CMK (cell line): ENCODE results near the gene AAGAB.
A peak's percentile ranks its signal among the peaks of the same experiment; 100 is the strongest.
"Not testable (repeated sequence)": the region's sequence is repeated elsewhere in the genome, so short reads cannot be mapped to it uniquely, and the experiment has no call there.

Experiments used
- DNase-seq: peaks from one replicate; pipeline ENCODE4 v3.0.0-alpha.2; 2010; ENCODE audit warnings: low read depth

AAGAB gene, protein sequence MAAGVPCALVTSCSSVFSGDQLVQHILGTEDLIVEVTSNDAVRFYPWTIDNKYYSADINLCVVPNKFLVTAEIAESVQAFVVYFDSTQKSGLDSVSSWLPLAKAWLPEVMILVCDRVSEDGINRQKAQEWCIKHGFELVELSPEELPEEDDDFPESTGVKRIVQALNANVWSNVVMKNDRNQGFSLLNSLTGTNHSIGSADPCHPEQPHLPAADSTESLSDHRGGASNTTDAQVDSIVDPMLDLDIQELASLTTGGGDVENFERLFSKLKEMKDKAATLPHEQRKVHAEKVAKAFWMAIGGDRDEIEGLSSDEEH

DNA sequence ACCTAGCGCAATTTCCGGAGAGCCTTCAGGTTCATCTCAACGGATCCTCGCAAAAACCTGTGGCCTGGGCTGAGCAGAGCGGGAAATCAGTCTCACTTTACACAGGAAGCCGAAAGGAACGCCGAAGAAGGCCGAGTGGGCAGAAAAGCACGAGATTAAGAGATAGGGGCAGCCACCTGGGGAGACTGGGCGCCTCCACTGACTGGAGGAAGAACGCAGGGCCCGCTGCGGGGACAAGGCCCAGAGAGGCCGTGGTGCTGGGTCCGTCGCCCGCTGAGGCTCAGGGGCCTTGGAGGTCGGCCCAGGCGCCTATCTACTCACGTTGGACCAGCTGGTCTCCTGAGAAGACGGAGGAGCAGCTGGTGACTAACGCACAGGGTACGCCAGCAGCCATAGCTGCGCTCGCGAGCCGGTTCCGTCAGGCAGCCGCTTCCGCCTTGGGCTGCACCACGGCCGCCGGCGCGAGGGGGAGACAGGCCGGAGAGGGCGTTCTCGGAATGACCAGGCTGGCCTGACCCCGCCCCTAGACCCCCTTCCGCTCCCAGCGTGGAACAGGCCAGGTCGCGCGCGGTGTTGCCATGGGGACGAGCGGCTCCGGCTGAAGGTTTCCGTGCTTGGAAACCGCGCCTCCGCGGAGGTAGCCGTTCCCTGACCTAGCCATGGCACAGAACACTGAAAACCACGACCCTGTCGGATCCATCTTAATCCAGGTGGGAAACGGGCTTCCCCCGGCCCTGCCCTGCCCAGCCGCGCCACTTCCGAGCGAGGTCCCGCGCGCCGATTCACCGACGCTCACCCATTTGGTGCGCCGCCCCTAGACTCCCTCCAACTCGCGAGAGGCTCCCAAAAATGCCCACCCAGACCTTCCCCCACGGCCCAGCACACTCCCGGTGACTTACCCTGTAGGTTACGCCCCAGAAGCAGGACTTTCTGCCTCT is at the start of gene AAGAB, which contains the start of gene IQCH:
TSS of gene AAGAB (minus strand) at position 424 of the 938 bp plus-strand sequence. CDS start at position 394, 30 bp downstream.
TSS of gene IQCH (plus strand) at position 549 of the 938 bp plus-strand sequence. CDS start at position 660, 111 bp downstream.
- DNase-seq, result peak; percentile 86

DNA sequence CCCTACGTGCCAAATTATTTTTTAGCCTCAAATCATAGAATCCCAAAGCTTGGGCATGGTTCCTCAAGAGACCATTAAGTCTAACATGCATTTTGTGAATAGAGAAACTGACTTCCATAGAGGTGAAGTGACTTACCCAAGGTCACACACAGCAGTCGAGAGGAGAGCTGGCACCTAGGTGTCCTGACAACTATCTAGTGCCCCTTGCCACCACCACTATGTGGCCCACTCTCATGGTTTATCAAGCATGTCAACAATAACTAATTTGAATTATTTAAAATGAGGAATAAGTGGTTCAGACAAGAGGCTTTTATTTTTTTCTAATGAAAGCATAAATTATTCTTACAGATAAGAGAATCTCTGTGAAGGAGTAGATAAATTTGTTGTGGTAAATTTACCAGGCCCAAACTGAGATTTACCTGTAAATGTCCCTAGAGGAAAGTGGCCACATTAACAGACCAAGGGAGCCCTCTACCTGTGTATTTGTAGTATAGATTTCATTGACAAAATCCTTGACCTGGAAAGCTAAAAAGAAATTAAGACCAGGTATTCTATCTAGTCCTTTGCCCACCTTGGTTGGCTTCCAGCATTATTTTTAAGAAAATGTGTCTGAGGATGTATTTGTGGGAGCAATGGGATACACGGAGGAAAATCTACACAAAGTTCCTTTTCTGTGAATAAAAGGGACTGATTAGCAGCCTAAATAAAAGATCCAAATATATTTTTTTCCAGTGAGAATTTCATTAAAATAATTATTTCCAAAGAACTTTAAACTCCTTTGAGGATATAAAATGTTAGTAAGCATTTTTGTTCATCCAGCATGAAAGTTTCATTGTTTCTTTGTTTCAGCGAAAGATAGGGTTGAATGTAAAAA is 49.3 kb upstream of the AAGAB start:
- no peak for DNase-seq

DNA sequence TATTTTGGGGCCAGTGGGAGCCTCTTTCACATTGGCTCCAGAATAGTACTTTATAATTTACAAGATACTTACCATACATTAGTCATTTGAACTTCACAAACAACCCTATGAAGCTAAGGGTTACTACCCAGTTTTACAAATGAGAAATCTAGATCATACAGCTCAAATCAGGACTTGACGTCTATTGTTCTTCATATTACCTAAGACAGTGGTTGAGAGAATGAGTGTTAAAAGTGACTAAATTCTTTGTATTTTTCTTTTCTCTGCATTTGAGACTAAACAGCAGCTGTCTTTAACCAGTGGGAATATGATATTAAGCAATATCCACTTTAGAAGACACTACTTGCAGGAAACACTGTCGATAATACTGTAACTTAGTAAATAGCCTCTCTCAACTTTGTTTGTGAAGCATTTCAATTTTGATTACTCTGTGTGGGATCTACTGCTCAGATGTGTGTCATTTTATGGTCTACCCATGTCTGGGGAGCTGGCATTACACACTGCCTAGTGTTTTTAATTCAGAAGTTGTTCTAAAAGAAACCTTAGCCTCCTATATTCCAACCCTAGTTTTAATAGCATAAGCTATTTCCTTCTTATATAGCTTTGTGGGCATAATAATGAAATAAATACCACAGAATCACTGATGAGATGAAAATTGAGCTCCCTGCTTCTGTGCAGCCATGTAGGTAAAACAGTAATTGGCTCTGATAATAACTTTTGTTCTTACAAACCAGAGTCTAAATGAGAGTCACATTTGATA is 46.0 kb upstream of the AAGAB start:
- no peak for DNase-seq

DNA sequence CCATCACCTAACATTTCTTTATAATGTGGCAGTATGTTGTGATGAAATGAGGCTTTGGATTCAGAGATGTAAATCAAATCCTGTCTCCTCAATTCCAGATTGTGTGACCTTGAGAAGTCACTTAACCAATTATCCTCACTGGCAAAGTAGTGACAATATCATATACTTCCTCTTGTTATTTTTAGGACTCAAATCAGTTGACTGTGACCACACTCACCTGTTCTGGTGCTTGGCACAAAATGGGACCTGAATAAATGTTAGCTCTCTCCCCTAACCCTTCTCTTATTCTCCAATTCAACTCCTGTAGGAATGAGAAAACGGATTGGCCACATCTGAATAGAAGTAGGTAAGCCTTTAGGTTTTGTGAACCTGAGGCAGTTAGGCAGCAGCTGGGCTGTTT is 42.2 kb upstream of the AAGAB start:
- no peak for DNase-seq

DNA sequence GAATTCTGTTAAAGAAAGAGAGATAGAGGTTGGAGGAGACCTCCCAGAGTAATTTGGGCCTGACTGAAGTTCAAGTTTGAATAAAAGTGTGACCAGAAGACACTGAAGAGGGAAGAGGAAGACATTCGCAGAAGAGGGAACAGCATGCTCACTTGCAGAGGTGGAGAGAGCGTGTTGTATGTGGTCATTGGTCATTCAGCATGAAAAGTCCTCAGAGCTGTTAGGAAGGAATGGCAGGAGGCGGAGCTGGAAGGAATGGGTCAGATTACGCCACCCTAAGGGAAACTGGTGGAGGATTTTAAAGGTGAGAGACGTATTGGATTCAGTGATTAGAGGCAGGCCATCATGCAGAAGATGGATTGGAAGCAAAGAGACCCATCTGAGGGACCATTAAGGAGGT is 41.7 kb upstream of the AAGAB start:
- DNase-seq, result no peak

DNA sequence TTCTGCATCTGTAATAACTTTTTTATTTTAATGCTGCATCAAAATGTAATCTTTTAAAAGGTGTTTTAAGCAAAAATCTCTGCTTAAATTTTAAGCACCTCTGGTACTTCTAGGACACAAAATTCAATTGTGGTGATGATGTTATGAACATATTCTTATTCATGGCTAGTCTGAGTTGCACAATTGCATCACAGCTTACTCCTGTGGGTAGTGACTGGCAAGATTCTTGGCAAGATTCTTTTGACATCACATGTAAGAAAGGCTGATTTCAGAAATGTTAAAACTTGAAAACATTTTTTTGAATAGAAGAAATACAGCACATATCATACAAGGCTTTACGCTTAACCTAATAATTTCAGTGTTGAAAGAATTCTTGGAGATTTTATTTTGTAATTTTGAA is 35.9 kb upstream of the AAGAB start:
- no peak for DNase-seq

DNA sequence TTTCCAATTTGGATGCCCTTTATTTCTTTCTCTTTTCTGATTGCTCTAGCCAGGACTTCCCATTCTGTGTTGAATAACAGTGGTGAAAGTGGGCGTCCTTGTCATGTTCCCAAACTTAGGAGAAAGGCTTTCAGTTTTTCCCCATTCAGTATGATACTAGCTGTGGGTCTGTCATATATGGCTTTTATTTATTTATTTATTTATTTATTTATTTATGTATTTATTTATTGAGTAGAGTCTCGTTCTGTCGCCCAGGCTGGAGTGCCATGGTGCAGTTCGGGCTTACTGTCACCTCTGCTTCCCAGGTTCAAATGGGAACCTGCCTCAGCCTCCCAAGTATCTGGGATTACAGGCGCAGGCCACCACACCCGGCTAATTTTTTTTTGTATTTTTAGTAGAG is 31.9 kb upstream of the AAGAB start:
- DNase-seq, result not testable (repeated sequence)

DNA sequence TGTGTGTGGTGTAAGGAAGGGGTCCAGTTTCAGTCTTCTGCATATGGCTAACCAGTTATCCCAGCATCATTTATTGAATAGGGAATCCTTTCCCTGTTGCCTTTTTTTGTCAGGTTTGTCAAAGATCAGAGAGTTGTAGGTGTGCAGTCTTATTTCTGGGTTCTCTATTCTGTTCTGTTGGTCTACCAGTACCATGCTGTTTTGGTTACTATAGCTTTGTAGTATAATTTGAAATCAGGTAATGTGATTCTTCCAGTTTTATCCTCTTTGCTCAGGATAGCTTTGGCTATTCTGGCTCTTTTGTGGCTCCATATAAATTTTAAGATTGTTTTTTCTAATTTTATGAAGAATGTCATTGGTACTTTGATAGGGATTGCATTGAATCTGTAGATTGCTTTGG is 31.2 kb upstream of the AAGAB start:
- DNase-seq, result not testable (repeated sequence)

DNA sequence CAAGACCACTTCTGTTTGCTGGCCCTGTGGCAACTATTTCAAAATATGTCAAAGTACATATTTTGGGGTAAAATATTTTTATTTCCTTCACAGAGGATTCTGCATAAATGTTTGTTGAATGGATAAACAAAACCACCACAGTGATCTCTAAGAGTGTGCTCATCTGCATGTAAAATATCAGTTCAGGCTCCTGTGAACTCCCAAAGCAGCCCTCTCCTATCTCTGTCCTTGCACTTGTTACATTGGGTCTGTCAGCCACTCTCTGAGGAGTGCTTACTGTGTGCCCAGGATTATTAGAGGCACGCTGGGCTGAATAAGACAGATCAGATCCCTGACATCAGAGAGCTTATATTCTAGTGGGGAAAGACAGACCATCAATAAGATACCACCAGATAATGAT is 27.3 kb upstream of the AAGAB start:
- DNase-seq, result no peak

DNA sequence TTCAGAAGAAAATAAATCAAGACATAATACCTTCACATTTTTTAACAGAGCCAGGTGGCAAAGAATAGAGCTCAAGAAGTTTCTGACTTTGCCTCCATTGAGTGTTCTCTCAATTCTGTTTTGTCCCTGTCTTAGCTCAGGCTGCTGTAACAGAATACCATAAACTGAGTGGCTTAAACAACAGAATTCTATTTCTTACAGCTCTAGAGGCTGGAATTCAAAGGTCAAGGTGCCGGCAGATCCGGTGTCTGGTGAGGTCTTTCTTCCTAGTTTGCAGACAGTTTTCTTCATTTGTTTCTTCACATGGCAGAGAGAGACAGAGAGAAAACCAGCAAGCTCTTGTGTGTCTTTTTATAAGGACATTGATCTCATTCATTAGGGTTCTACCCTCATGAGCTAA is 25.8 kb upstream of the AAGAB start:
- DNase-seq, result no peak

DNA sequence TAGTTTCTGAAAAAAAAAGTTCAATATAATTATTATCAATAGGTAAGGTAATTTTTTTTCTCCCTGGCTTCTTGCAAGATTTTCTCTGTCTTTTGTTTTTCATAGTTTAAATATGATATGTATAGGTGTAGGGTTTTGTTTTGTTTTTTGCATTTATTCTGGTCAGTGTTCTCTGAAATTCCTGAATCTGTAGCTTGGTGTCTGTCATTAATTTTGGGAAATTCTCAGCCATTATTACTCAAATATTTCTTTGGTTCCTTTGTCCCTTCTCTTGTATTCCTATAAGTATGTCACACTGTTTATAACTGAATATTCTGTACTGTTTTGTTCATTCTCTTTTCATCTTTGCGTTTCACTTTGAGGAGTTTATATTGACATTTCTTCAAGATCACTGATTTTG is 22.2 kb upstream of the AAGAB start:
- no peak for DNase-seq

DNA sequence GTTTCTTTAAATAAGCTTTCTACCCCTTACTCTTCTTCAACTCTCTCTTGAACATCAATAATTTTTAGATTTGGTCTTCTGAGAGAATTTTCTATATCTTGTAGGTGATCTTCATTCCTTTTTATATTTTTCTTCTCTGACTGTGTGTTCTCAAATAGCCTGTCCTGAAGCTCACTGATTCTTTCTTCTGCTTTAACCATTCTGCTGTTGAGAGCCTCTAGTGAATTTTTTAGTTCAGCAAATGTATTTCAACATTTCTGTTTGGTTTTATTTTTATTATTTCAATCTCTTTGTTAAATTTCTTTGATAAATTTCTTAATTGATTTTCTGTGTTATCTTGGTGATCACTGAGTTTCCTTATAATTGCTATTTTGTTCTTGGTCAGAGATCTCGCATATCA is 19.8 kb upstream of the AAGAB start:
- no peak for DNase-seq

DNA sequence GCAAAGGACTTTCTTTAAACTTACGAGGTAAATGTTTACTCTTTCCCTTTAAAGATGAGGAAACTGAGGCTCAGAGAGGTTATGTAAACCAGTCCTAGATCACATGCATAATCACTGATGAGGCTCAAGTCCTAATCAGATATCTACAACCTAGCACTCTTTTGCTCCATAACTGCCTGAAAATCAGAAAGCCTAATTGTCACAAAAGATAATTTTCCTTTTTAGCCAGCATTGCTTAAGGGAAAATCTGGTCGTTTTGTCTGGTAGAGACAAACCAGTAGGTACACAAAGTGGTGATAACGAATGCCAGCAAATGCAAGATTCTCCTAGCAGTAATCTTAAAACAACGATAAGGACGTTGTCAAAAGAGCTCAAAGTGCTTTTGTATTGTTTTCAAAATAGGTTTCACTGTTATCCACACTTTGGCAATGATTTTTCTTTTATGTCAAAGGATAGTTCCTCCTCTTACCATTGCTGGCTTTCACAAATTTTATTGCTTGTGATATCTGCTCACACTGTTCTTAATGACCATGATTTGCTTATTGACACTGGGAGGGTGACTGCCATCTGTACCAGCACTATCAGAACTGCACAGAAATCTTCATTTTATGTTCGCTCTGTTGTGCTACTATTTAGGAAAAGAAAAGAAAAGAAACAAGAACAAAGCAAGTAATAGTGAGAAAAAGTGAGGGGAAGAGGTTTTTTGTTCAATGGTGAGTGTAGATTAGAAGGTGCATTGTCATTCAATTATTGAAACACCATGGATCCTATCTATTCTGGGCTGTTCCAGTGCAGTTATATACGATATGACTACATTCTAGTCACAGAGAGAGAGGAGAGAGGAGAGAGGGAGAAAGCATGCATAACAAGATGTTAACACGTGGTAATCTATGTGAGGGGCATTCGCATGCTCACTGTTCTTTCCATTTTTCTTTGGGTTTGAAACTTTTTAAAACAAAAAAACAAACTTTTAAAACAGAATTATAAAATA is 13.8 kb upstream of the AAGAB start:
- no peak for DNase-seq

DNA sequence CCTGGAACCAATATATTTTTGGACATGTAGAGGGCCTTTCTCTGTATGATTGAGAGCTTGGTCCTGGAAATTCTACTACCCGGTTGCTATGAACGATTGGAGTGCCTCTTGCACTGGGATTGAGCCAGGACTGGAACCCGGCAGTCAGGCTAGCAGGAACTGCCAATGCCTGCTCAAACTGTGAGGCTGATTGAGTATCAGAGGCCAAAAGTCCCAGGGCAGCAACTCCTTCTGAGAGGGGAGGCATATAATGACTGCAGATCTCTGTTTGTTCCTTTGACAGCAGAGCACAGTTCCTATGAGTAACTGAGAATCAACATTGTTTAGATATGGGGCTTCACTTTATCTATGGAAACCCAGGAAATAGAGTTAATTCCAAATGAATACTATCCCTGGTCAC is 13.0 kb upstream of the AAGAB start:
- no peak for DNase-seq

DNA sequence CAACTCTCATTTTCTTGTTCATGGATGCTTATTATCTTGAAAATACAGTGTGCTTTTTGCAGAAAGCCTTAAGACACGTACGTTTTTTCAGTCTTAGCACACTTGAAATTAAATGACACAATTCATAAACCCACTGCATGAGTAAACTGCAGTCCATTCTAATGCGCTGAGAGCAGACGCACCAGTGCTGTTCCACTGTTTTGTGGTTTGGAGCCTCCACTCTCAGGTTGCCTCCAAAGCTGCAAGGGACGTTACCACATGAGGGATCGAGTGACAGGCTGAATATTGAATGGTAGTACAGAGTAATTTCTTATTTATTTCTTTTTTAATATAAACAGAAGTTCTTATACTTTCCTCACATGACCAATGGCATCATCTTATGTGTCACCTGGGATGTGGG is 12.4 kb upstream of the AAGAB start:
- DNase-seq, result no peak

DNA sequence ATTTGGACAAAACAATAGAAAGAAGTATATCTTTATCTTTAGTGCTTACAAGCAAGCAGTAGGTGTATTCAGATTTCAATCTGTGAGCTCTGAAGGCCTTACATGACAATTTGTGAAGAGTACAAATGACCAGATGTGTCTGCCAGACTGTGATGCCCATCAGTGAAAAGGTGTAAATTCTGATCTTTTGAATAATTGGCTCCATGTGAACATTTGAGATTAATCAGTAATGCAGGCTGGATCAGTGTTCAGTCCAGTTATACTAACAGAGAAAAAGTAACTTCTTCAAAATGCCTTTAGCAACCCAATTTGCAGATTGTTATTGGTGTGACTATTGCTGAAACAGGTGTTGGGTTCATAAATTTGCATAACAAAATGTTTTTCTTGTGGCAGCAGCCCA is 5.3 kb upstream of the AAGAB start:
- DNase-seq, result no peak

DNA sequence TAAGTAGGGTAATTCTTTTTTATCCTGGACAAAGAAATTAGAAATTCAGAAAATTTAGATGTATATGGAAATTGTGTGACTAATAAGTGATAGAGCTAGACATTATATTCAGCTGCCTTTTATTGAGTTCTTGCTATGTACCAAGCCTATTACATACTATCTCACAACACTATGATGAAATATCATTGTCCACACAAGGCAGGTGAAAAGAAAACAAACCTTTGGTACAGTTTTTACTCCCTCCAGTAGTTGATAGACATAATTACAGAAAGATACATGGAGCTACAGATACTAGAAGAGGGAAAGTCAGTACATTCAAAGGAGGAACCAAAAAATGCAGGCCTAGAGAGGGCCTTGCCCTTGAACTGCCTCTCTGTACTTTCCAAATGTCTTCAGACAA is 4.9 kb upstream of the AAGAB start:
- DNase-seq, result no peak

DNA sequence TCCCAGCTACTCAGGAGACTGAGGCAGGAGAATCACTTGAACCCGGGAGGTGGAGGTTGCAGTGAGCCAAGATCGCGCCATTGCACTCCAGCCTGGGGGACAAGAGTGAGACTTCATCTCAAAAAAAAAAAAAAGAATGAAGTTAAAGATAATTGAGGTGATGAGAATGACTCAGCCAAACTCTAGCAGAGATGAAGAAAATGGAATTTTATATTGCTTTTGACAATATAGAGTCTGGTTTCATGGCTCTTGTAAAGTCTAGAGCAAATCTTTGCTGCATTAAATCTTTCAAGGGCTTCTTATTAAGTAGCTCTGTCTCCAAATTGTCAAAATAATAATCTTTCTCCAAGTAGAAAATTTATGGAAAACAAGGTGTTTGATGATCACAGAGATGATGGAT is 4.0 kb upstream of the AAGAB start:
- not testable (repeated sequence) for DNase-seq

DNA sequence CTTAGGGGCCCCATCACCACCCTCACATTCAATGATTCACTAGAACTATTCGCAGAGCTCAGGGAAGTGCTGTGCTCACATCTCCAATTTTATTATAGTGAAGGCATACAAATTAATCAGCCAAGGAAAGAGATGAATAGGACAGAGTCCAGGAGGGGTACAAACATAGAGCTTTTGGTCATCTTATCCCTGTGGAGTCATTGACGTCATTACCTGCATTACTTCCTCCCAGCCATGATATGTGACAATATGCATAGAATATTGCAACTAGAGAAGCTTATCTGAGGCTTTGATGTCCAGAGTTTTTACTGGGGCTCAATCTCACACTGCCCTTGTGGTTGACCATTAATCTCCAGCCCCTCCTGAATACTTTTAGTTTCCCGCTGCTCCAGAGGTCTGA is 1.6 kb upstream of the AAGAB start:
- no peak for DNase-seq

DNA sequence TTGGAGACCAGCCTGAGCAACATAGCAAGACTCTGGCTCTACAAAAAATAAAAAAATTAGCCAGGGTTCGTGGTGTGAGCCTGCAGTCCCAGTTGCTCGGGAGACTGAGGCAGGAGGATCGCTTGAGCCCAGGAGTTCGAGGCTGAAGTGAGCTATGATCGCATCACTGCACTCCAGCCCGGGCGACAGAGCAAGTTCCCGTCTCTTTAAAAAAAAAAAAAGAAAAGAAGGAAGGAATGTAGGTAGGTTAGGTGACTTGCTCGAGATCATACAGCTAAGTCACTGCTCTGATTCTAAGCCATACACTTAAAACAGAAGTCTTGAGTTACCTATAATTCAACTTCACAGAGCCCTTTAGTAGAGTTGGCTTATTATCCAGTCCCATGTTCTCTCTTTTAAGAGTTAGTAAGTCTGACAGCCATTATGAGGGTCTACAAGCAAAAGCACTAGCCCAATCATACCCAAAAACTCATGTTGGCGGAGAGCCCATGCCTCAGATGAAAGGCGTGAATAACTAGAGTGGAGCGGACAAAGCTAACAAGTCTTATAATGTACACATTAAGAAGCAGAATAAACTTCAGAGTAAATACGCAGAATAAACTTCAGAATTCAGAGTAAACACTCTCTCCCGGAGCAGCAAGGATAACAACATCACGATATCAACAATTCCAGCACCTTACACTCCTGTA is 768 bp downstream of the AAGAB start:
- DNase-seq, result no peak
